Measurements from ENCODE around the gene CGRRF1. TPM values are rescaled to one million over a fixed set of nuclear protein-coding genes. Genes with fewer than 3 reads are reported as not detected.
A peak's percentile ranks its signal among the peaks of the same experiment; 100 is the strongest.

The CGRRF1 gene
- total RNA-seq, result 7.6 TPM
- polyA plus RNA-seq, result 33.1 TPM
- long read RNA-seq, donor 1, result 0 reads
- long read RNA-seq, donor 2, result 0 reads
- long read RNA-seq, donor 3, transcript CGRRF1-201 (6 exons, 2,057 nt), result major isoform, 5 of 5 reads
- long read RNA-seq, donor 3, partial matches to known transcripts, result 0 of 5 reads
- long read RNA-seq, donor 3, other reads (novel, unspliced or antisense), result 0 of 5 reads
- long read RNA-seq, donor 4, partial matches to known transcripts, result 0 of 3 reads
- long read RNA-seq, donor 4, other reads (novel, unspliced or antisense), result 0 of 3 reads
- long read RNA-seq, donor 5, transcript CGRRF1-201 (6 exons, 2,057 nt), result major isoform, 8 of 10 reads
- long read RNA-seq, donor 5, partial matches to known transcripts, result 0 of 10 reads
- long read RNA-seq, donor 5, other reads (novel, unspliced or antisense), result 0 of 10 reads
- long read RNA-seq, donor 6, result 0 reads
- long read RNA-seq, donor 7, partial matches to known transcripts, result 0 of 2 reads
- long read RNA-seq, donor 7, other reads (novel, unspliced or antisense), result 0 of 2 reads
- long read RNA-seq, donor 8, result 0 reads
- long read RNA-seq, donor 9, transcript CGRRF1-201 (6 exons, 2,057 nt), result major isoform, 6 of 6 reads
- long read RNA-seq, donor 9, partial matches to known transcripts, result 0 of 6 reads
- long read RNA-seq, donor 9, other reads (novel, unspliced or antisense), result 0 of 6 reads
- long read RNA-seq, donor 10, partial matches to known transcripts, result 0 of 2 reads
- long read RNA-seq, donor 10, other reads (novel, unspliced or antisense), result 0 of 2 reads

GRCh38 chr14:54509546-54510501, at the start of gene CGRRF1:
Gene CGRRF1, plus strand, starts transcription at chr14:54509906. Its CDS starts 54 bp downstream, at chr14:54509960.
- H3K4me3 ChIP-seq (ENCODE audit: low read length in 2 of 2), result peak within 1 kb of the TSS; percentile 64 to 81
- peaks cover 3 to 4% of the 10 kb centered on the region in 2 donors for H3K4me1 ChIP-seq (ENCODE audit: control insufficient read depth in 2 of 2, insufficient read depth in 2 of 2, low read length in 2 of 2)
- WGBS, result under 1% methylated on average over 66 of the region's 66 CpGs
- H3K27ac ChIP-seq (ENCODE audit: low read depth in 1 of 2, low read length in 1 of 2), result no peak within 1 kb of the TSS
- DNase-seq (ENCODE audit: low read depth in 6 of 9, low spot score in 9 of 9), result peak; percentile 58 to 92 (median 79)
- no peaks in the 10 kb centered on the region for H3K36me3 ChIP-seq (ENCODE audit: control insufficient read depth in 2 of 2, insufficient read depth in 2 of 2, low read length in 1 of 2)
- peaks cover 3 to 12% of the 10 kb centered on the region in 2 donors for H3K27me3 ChIP-seq (ENCODE audit: control insufficient read depth in 2 of 2, insufficient read depth in 1 of 2, low read length in 1 of 2)
- no peaks in the 10 kb centered on the region for H3K9me3 ChIP-seq (ENCODE audit: control insufficient read depth in 2 of 2, insufficient read depth in 1 of 2, low read length in 1 of 2)

GRCh38 chr14:54462048-54462447, 47.7 kb upstream of the CGRRF1 start:
- 94% methylated on average over 5 of the region's 5 CpGs for WGBS
- no peaks in the 10 kb centered on the region for H3K27me3 ChIP-seq (ENCODE audit: control insufficient read depth in 2 of 2, insufficient read depth in 1 of 2, low read length in 1 of 2)
- H3K27ac ChIP-seq (ENCODE audit: low read depth in 1 of 2, low read length in 1 of 2), result no peak overlapping the region
- H3K9me3 ChIP-seq (ENCODE audit: control insufficient read depth in 2 of 2, insufficient read depth in 1 of 2, low read length in 1 of 2), result peaks cover 1 to 7% of the 10 kb centered on the region in 2 donors
- H3K4me1 ChIP-seq (ENCODE audit: control insufficient read depth in 2 of 2, insufficient read depth in 2 of 2, low read length in 2 of 2), result no peaks in the 10 kb centered on the region
- no peak overlapping the region for H3K4me3 ChIP-seq (ENCODE audit: low read length in 2 of 2)
- no peaks in the 10 kb centered on the region for H3K36me3 ChIP-seq (ENCODE audit: control insufficient read depth in 2 of 2, insufficient read depth in 2 of 2, low read length in 1 of 2)
- no peak for DNase-seq (ENCODE audit: low read depth in 6 of 9, low spot score in 9 of 9)

GRCh38 chr14:54465654-54466053, 44.1 kb upstream of the CGRRF1 start:
- Histone ChIP-seq H3K4me1 (ENCODE audit: control insufficient read depth in 2 of 2, insufficient read depth in 2 of 2, low read length in 2 of 2) (no peaks in the 10 kb centered on the region), H3K4me3 (ENCODE audit: low read length in 2 of 2) (no peak overlapping the region), H3K27me3 (ENCODE audit: control insufficient read depth in 2 of 2, insufficient read depth in 1 of 2, low read length in 1 of 2) (no peaks in the 10 kb centered on the region), H3K27ac (ENCODE audit: low read depth in 1 of 2, low read length in 1 of 2) (no peak overlapping the region), H3K36me3 (ENCODE audit: control insufficient read depth in 2 of 2, insufficient read depth in 2 of 2, low read length in 1 of 2) (no peaks in the 10 kb centered on the region), H3K9me3 (ENCODE audit: control insufficient read depth in 2 of 2, insufficient read depth in 1 of 2, low read length in 1 of 2) (no peaks in the 10 kb centered on the region)
- no peak for DNase-seq (ENCODE audit: low read depth in 6 of 9, low spot score in 9 of 9)
- 86% methylated on average over 4 of the region's 4 CpGs for whole genome bisulfite sequencing

- Histone ChIP-seq H3K36me3 (ENCODE audit: control insufficient read depth in 2 of 2, insufficient read depth in 2 of 2, low read length in 1 of 2) (no peaks in the 10 kb centered on the region), H3K27me3 (ENCODE audit: control insufficient read depth in 2 of 2, insufficient read depth in 1 of 2, low read length in 1 of 2) (no peaks in the 10 kb centered on the region), H3K4me3 (ENCODE audit: low read length in 2 of 2) (no peak overlapping the region), H3K9me3 (ENCODE audit: control insufficient read depth in 2 of 2, insufficient read depth in 1 of 2, low read length in 1 of 2) (no peaks in the 10 kb centered on the region), H3K27ac (ENCODE audit: low read depth in 1 of 2, low read length in 1 of 2) (no peak overlapping the region), H3K4me1 (ENCODE audit: control insufficient read depth in 2 of 2, insufficient read depth in 2 of 2, low read length in 2 of 2) (no peaks in the 10 kb centered on the region)
- no peak for DNase-seq (ENCODE audit: low read depth in 6 of 9, low spot score in 9 of 9)
Measured at GRCh38 chr14:54467280-54467679, 42.4 kb upstream of the CGRRF1 start.

- Histone ChIP-seq H3K9me3 (ENCODE audit: control insufficient read depth in 2 of 2, insufficient read depth in 1 of 2, low read length in 1 of 2) (no peaks in the 10 kb centered on the region), H3K4me1 (ENCODE audit: control insufficient read depth in 2 of 2, insufficient read depth in 2 of 2, low read length in 2 of 2) (no peaks in the 10 kb centered on the region), H3K27ac (ENCODE audit: low read depth in 1 of 2, low read length in 1 of 2) (no peak overlapping the region), H3K27me3 (ENCODE audit: control insufficient read depth in 2 of 2, insufficient read depth in 1 of 2, low read length in 1 of 2) (no peaks in the 10 kb centered on the region), H3K36me3 (ENCODE audit: control insufficient read depth in 2 of 2, insufficient read depth in 2 of 2, low read length in 1 of 2) (peaks cover 0 to 4% of the 10 kb centered on the region in 2 donors), H3K4me3 (ENCODE audit: low read length in 2 of 2) (no peak overlapping the region)
- WGBS, result 96% methylated on average over 4 of the region's 4 CpGs
- no peak for DNase-seq (ENCODE audit: low read depth in 6 of 9, low spot score in 9 of 9)
Measured at GRCh38 chr14:54470701-54471100, 39.0 kb upstream of the CGRRF1 start.

GRCh38 chr14:54471641-54472040, 38.1 kb upstream of the CGRRF1 start:
- Histone ChIP-seq H3K36me3 (ENCODE audit: control insufficient read depth in 2 of 2, insufficient read depth in 2 of 2, low read length in 1 of 2) (peaks cover 0 to 4% of the 10 kb centered on the region in 2 donors), H3K27me3 (ENCODE audit: control insufficient read depth in 2 of 2, insufficient read depth in 1 of 2, low read length in 1 of 2) (no peaks in the 10 kb centered on the region), H3K27ac (ENCODE audit: low read depth in 1 of 2, low read length in 1 of 2) (no peak overlapping the region), H3K4me3 (ENCODE audit: low read length in 2 of 2) (no peak overlapping the region), H3K4me1 (ENCODE audit: control insufficient read depth in 2 of 2, insufficient read depth in 2 of 2, low read length in 2 of 2) (no peaks in the 10 kb centered on the region), H3K9me3 (ENCODE audit: control insufficient read depth in 2 of 2, insufficient read depth in 1 of 2, low read length in 1 of 2) (no peaks in the 10 kb centered on the region)
- 97% methylated on average over 4 of the region's 4 CpGs for WGBS
- DNase-seq (ENCODE audit: low read depth in 6 of 9, low spot score in 9 of 9), result no peak

- 97% methylated on average over 4 of the region's 4 CpGs for WGBS
- no peaks in the 10 kb centered on the region for H3K9me3 ChIP-seq (ENCODE audit: control insufficient read depth in 2 of 2, insufficient read depth in 1 of 2, low read length in 1 of 2)
- H3K36me3 ChIP-seq (ENCODE audit: control insufficient read depth in 2 of 2, insufficient read depth in 2 of 2, low read length in 1 of 2), result peaks cover 0 to 4% of the 10 kb centered on the region in 2 donors
- H3K27ac ChIP-seq (ENCODE audit: low read depth in 1 of 2, low read length in 1 of 2), result no peak overlapping the region
- no peak overlapping the region for H3K4me3 ChIP-seq (ENCODE audit: low read length in 2 of 2)
- DNase-seq (ENCODE audit: low read depth in 6 of 9, low spot score in 9 of 9), result no peak
- H3K4me1 ChIP-seq (ENCODE audit: control insufficient read depth in 2 of 2, insufficient read depth in 2 of 2, low read length in 2 of 2), result no peaks in the 10 kb centered on the region
- no peaks in the 10 kb centered on the region for H3K27me3 ChIP-seq (ENCODE audit: control insufficient read depth in 2 of 2, insufficient read depth in 1 of 2, low read length in 1 of 2)
Measured at GRCh38 chr14:54472315-54472714, 37.4 kb upstream of the CGRRF1 start.

- Histone ChIP-seq H3K4me3 (ENCODE audit: low read length in 2 of 2) (no peak overlapping the region), H3K9me3 (ENCODE audit: control insufficient read depth in 2 of 2, insufficient read depth in 1 of 2, low read length in 1 of 2) (no peaks in the 10 kb centered on the region), H3K36me3 (ENCODE audit: control insufficient read depth in 2 of 2, insufficient read depth in 2 of 2, low read length in 1 of 2) (peaks cover 3 to 12% of the 10 kb centered on the region in 2 donors), H3K4me1 (ENCODE audit: control insufficient read depth in 2 of 2, insufficient read depth in 2 of 2, low read length in 2 of 2) (no peaks in the 10 kb centered on the region), H3K27ac (ENCODE audit: low read depth in 1 of 2, low read length in 1 of 2) (no peak overlapping the region), H3K27me3 (ENCODE audit: control insufficient read depth in 2 of 2, insufficient read depth in 1 of 2, low read length in 1 of 2) (no peaks in the 10 kb centered on the region)
- 95% methylated on average over 2 of the region's 2 CpGs for WGBS
- no peak for DNase-seq (ENCODE audit: low read depth in 6 of 9, low spot score in 9 of 9)
Measured at GRCh38 chr14:54474232-54474793, 35.4 kb upstream of the CGRRF1 start.
